A172 (cell line): ENCODE data around the gene OR2H2. TPM values are rescaled to one million over a fixed set of nuclear protein-coding genes. Genes with fewer than 3 reads are reported as not detected.

Experiments
- DNase-seq: peaks from one replicate; pipeline ENCODE4 v3.0.0-alpha.2; 2015; ENCODE audit warnings: low spot score
- total RNA-seq: library from RNA; depleted of rRNA; stranded (reverse); fragments of >200 nt; shearing (Covaris generic); gene quantifications from 2 replicates; pipeline ENCODE4 v1.2.3, GENCODE V29; 2014; rRNA removed

OR2H2 gene
- not detected in 2 replicates for total RNA-seq

- no peak for DNase-seq
Measured at GRCh38 chr6:29584821-29585220, at the start of gene OR2H2. Gene OR2H2, plus strand, starts transcription at chr6:29585121. Its CDS starts 2,824 bp downstream, at chr6:29587945.

GRCh38 chr6:29537714-29538403 lies 47.1 kb upstream of the OR2H2 start:
- no peak for DNase-seq

- DNase-seq: no peak
Measured at GRCh38 chr6:29547573-29547972, 37.3 kb upstream of the OR2H2 start.

GRCh38 chr6:29552512-29553051 lies 32.3 kb upstream of the OR2H2 start:
- peak; percentile 61 for DNase-seq

GRCh38 chr6:29553268-29554057 lies 31.5 kb upstream of the OR2H2 start:
- DNase-seq: no peak

GRCh38 chr6:29554764-29555163 lies 30.2 kb upstream of the OR2H2 start:
- DNase-seq: no peak

GRCh38 chr6:29557320-29557719 lies 27.6 kb upstream of the OR2H2 start:
- DNase-seq: no peak

- no peak for DNase-seq
Measured at GRCh38 chr6:29558439-29559079, 26.4 kb upstream of the OR2H2 start.

- no peak for DNase-seq
Measured at GRCh38 chr6:29559524-29560287, 25.2 kb upstream of the OR2H2 start, which contains the start of gene UBD. Gene UBD, minus strand, starts transcription at chr6:29559732. Its CDS starts 31 bp downstream, at chr6:29559701.

- DNase-seq: no peak
Measured at GRCh38 chr6:29561091-29561490, 23.8 kb upstream of the OR2H2 start.

- DNase-seq: no peak
Measured at GRCh38 chr6:29561606-29562181, 23.2 kb upstream of the OR2H2 start.

- no peak for DNase-seq
Measured at GRCh38 chr6:29563435-29563965, 21.4 kb upstream of the OR2H2 start.

- DNase-seq: peak; percentile 4
Measured at GRCh38 chr6:29564875-29565274, 20.0 kb upstream of the OR2H2 start.

- DNase-seq: no peak
Measured at GRCh38 chr6:29566856-29567255, 18.1 kb upstream of the OR2H2 start.

- DNase-seq: no peak
Measured at GRCh38 chr6:29567541-29567940, 17.4 kb upstream of the OR2H2 start.

- no peak for DNase-seq
Measured at GRCh38 chr6:29567991-29568390, 16.9 kb upstream of the OR2H2 start.

- DNase-seq: no peak
Measured at GRCh38 chr6:29576056-29576455, 8.9 kb upstream of the OR2H2 start.

- no peak for DNase-seq
Measured at GRCh38 chr6:29577544-29577943, 7.4 kb upstream of the OR2H2 start.

- peak; percentile 38 for DNase-seq
Measured at GRCh38 chr6:29589423-29590048, 4.6 kb downstream of the OR2H2 start.

- no peak for DNase-seq
Measured at GRCh38 chr6:29590218-29590808, 5.4 kb downstream of the OR2H2 start.
